Activated CD4-positive, alpha-beta T cell treated with anti-CD3 and anti-CD28 coated beads for 36 hours (primary cell): Measurements from ENCODE around the gene NFKBIB. TPM values are rescaled to one million over a fixed set of nuclear protein-coding genes. Genes with fewer than 3 reads are reported as not detected.

Experiments
- ATAC-seq: fragments of 200-7000 bp; cut with Tn5 transposase; one replicate; pipeline ENCODE4 v1.10.0; 2021; ENCODE audit warnings: mild to moderate bottlenecking, moderate library complexity
- CTCF ChIA-PET: fragments of 350-600 bp; sonication (Branson Sonifier 250); formaldehyde crosslinking; loops from one replicate; lab custom pipeline; 2021; ENCODE audit warnings: antibody characterized with exemption; lab: Charles Lee
- POLR2A ChIA-PET: fragments of 350-600 bp; sonication (Branson Sonifier 250); formaldehyde crosslinking; loops from one replicate; lab custom pipeline; 2021; ENCODE audit warnings: antibody characterized with exemption, inconsistent platforms; lab: Charles Lee
- DNase-seq: peaks from one replicate; pipeline ENCODE4 v3.0.0-alpha.2; 2020
- H3K27ac Mint-ChIP-seq: one replicate; pipeline ENCODE4 v1.8.0; 2021; ENCODE audit warnings: mixed read lengths
- H3K27me3 Mint-ChIP-seq: one replicate; pipeline ENCODE4 v1.8.0; 2021; ENCODE audit warnings: mixed read lengths
- H3K36me3 Mint-ChIP-seq: one replicate; pipeline ENCODE4 v1.8.0; 2021; ENCODE audit warnings: low read depth, mixed read lengths
- H3K4me1 Mint-ChIP-seq: one replicate; pipeline ENCODE4 v1.8.0; 2021; ENCODE audit warnings: mixed read lengths
- H3K4me3 Mint-ChIP-seq: one replicate; pipeline ENCODE4 v1.8.0; 2021; ENCODE audit warnings: mild to moderate bottlenecking, moderate library complexity, mixed read lengths
- H3K9me3 Mint-ChIP-seq: one replicate; pipeline ENCODE4 v1.8.0; 2021; ENCODE audit warnings: low read depth, mixed read lengths
- intact Hi-C, 2 experiments: fragments of 100-400 bp; cut with DNase I in 1 of 2; cut with micrococcal nuclease in 1 of 2; formaldehyde crosslinking; loops; one replicate each; pipeline versions ENCODE4 v1.14.2 to v1.15.1; 2022 to 2024; cut with DNase I, micrococcal nuclease
- total RNA-seq, 2 experiments: library from RNA; stranded (reverse); gene quantifications; one replicate each; pipeline ENCODE4 v1.2.3, GENCODE V29; 2021

Gene NFKBIB
- total RNA-seq, 2 experiments from 2014 or later, result 49.4 to 52.5 TPM

- H3K4me3 Mint-ChIP-seq, result no peak overlapping the region
- no peaks in the 10 kb centered on the region for H3K9me3 Mint-ChIP-seq
- intact Hi-C loops, result loop anchor here in 1 of 2 experiments (5.0 kb wide), 3 partner anchors 158 to 488 kb away; partner anchors contain the start of gene FAM98C
- H3K36me3 Mint-ChIP-seq, result peaks cover 3% of the 10 kb centered on the region
- no peak overlapping the region for H3K27ac Mint-ChIP-seq
- CTCF ChIA-PET, result no interaction called here
- no peak for ATAC-seq
- H3K27me3 Mint-ChIP-seq, result no peaks in the 10 kb centered on the region
- DNase-seq, result no peak
- H3K4me1 Mint-ChIP-seq, result no peaks in the 10 kb centered on the region
- POLR2A ChIA-PET, result no interaction called here
Observed at GRCh38 chr19:38889803-38890202, 10.0 kb upstream of the NFKBIB start.

GRCh38 chr19:38890686-38891085 lies 9.1 kb upstream of the NFKBIB start:
- DNase-seq (no peak), ATAC-seq (no peak)
- ChIA-PET CTCF (interaction anchor here (0.6 kb wide), 1 partner anchor 160 kb away, joined by 4 read pairs; no protein-coding TSS in a partner anchor), POLR2A (no interaction called here)
- no peaks in the 10 kb centered on the region for H3K27me3 Mint-ChIP-seq
- H3K4me1 Mint-ChIP-seq, result no peaks in the 10 kb centered on the region
- H3K27ac Mint-ChIP-seq, result no peak overlapping the region
- no peaks in the 10 kb centered on the region for H3K9me3 Mint-ChIP-seq
- intact Hi-C loops, result no loop called here
- H3K4me3 Mint-ChIP-seq, result no peak overlapping the region
- peaks cover 3% of the 10 kb centered on the region for H3K36me3 Mint-ChIP-seq

GRCh38 chr19:38891771-38892170 lies 8.0 kb upstream of the NFKBIB start:
- CTCF ChIA-PET, result interaction anchor here (0.6 kb wide), 1 partner anchor 244 kb away, joined by 3 read pairs; the partner anchor contains the start of gene ACTN4
- Mint-ChIP-seq H3K4me1 (no peaks in the 10 kb centered on the region), H3K9me3 (no peaks in the 10 kb centered on the region), H3K27ac (no peak overlapping the region), H3K4me3 (no peak overlapping the region), H3K27me3 (no peaks in the 10 kb centered on the region), H3K36me3 (peaks cover 3% of the 10 kb centered on the region)
- POLR2A ChIA-PET, result no interaction called here
- intact Hi-C loops, result no loop called here
- no peak for ATAC-seq
- no peak for DNase-seq

- POLR2A ChIA-PET, result no interaction called here
- CTCF ChIA-PET, result interaction anchor here (0.7 kb wide), 1 partner anchor 476 kb away, joined by 3 read pairs; no protein-coding TSS in a partner anchor
- Mint-ChIP-seq H3K27ac (no peak overlapping the region), H3K4me3 (no peak overlapping the region), H3K36me3 (peaks cover 3% of the 10 kb centered on the region), H3K4me1 (peaks cover 5% of the 10 kb centered on the region), H3K27me3 (no peaks in the 10 kb centered on the region), H3K9me3 (no peaks in the 10 kb centered on the region)
- no peak for ATAC-seq
- intact Hi-C loops, result no loop called here
- DNase-seq, result no peak
Observed at GRCh38 chr19:38892841-38893240, 6.9 kb upstream of the NFKBIB start.

GRCh38 chr19:38893341-38893771 lies 6.4 kb upstream of the NFKBIB start:
- peaks cover 3% of the 10 kb centered on the region for H3K36me3 Mint-ChIP-seq
- DNase-seq, result no peak
- H3K4me1 Mint-ChIP-seq, result peaks cover 8% of the 10 kb centered on the region
- H3K27ac Mint-ChIP-seq, result no peak overlapping the region
- no peak for ATAC-seq
- ChIA-PET CTCF (interaction anchor here (0.7 kb wide), 1 partner anchor 475 kb away, joined by 3 read pairs; no protein-coding TSS in a partner anchor), POLR2A (no interaction called here)
- intact Hi-C loops, result no loop called here
- no peak overlapping the region for H3K4me3 Mint-ChIP-seq
- no peaks in the 10 kb centered on the region for H3K27me3 Mint-ChIP-seq
- no peaks in the 10 kb centered on the region for H3K9me3 Mint-ChIP-seq

GRCh38 chr19:38894968-38895367 lies 4.8 kb upstream of the NFKBIB start:
- ATAC-seq (no peak), DNase-seq (no peak)
- Mint-ChIP-seq H3K27me3 (no peaks in the 10 kb centered on the region), H3K4me1 (peaks cover 16% of the 10 kb centered on the region), H3K36me3 (peaks cover 3% of the 10 kb centered on the region), H3K27ac (no peak overlapping the region), H3K4me3 (no peak overlapping the region), H3K9me3 (no peaks in the 10 kb centered on the region)
- POLR2A ChIA-PET, result no interaction called here
- CTCF ChIA-PET, result interaction anchor here (0.6 kb wide), 1 partner anchor 261 kb away, joined by 3 read pairs; no protein-coding TSS in a partner anchor
- intact Hi-C loops, result no loop called here

GRCh38 chr19:38898788-38899446 lies 852 bp upstream of the NFKBIB start:
- ChIA-PET CTCF (interaction anchor here (3.2 kb wide), 1 partner anchor 11 kb away, joined by 12 read pairs; no protein-coding TSS in a partner anchor), POLR2A (no interaction called here)
- peak overlapping the region; percentile 88 for H3K4me3 Mint-ChIP-seq
- no peaks in the 10 kb centered on the region for H3K9me3 Mint-ChIP-seq
- H3K36me3 Mint-ChIP-seq, result peaks cover 13% of the 10 kb centered on the region
- H3K27ac Mint-ChIP-seq, result peak overlapping the region; percentile 91
- intact Hi-C loops, result loop anchor here (1.0 kb wide), 13 partner anchors 21 to 563 kb away; partner anchors contain the start of genes ECH1 (in 2 of the 2), MRPS12 (in 2 of the 2), SARS2 (in 2 of the 2) and ACTN4 (in 1 of the 2)
- DNase-seq (no peak), ATAC-seq (no peak)
- H3K4me1 Mint-ChIP-seq, result peaks cover 35% of the 10 kb centered on the region
- H3K27me3 Mint-ChIP-seq, result no peaks in the 10 kb centered on the region

GRCh38 chr19:38900202-38900629 lies 447 bp downstream of the NFKBIB start:
- POLR2A ChIA-PET, result interaction anchor here (0.6 to 1.8 kb wide), 7 partner anchors 31 to 851 kb away, joined by 3 to 13 read pairs (median 4); partner anchors contain the start of genes MRPS12, RPS16 and SARS2
- DNase-seq, result no peak
- Mint-ChIP-seq H3K27me3 (no peaks in the 10 kb centered on the region), H3K9me3 (no peaks in the 10 kb centered on the region), H3K4me1 (peaks cover 40% of the 10 kb centered on the region), H3K4me3 (peak overlapping the region; percentile 88), H3K36me3 (peaks cover 24% of the 10 kb centered on the region), H3K27ac (peak overlapping the region; percentile 86)
- CTCF ChIA-PET, result interaction anchor here (0.6 to 2.4 kb wide), 8 partner anchors 12 to 1905 kb away, joined by 3 to 23 read pairs (median 3); partner anchors contain the start of genes MRPS12 and SARS2
- intact Hi-C loops, result no loop called here
- ATAC-seq, result no peak

- H3K27me3 Mint-ChIP-seq, result no peaks in the 10 kb centered on the region
- no peak for DNase-seq
- H3K9me3 Mint-ChIP-seq, result no peaks in the 10 kb centered on the region
- peaks cover 28% of the 10 kb centered on the region for H3K36me3 Mint-ChIP-seq
- ChIA-PET CTCF (interaction anchor here (0.6 to 2.4 kb wide), 7 partner anchors 13 to 409 kb away, joined by 3 to 23 read pairs (median 3); partner anchors contain the start of genes MRPS12 and SARS2), POLR2A (interaction anchor here (0.6 to 1.8 kb wide), 4 partner anchors 30 to 152 kb away, joined by 3 to 13 read pairs (median 8); partner anchors contain the start of genes MRPS12 and SARS2)
- ATAC-seq, result no peak
- intact Hi-C loops, result no loop called here
- H3K4me1 Mint-ChIP-seq, result peaks cover 40% of the 10 kb centered on the region
- H3K4me3 Mint-ChIP-seq, result peak overlapping the region; percentile 88
- H3K27ac Mint-ChIP-seq, result peak overlapping the region; percentile 27
Observed at GRCh38 chr19:38900743-38901190, 998 bp downstream of the NFKBIB start.

GRCh38 chr19:38901683-38902082 lies 1.9 kb downstream of the NFKBIB start:
- H3K36me3 Mint-ChIP-seq, result peaks cover 28% of the 10 kb centered on the region
- peaks cover 40% of the 10 kb centered on the region for H3K4me1 Mint-ChIP-seq
- no peak for ATAC-seq
- H3K27ac Mint-ChIP-seq, result no peak overlapping the region
- H3K27me3 Mint-ChIP-seq, result no peaks in the 10 kb centered on the region
- intact Hi-C loops, result no loop called here
- POLR2A ChIA-PET, result no interaction called here
- no peak for DNase-seq
- no peaks in the 10 kb centered on the region for H3K9me3 Mint-ChIP-seq
- CTCF ChIA-PET, result interaction anchor here (1.0 to 2.4 kb wide), 2 partner anchors 29 to 32 kb away, joined by 3 to 23 read pairs; partner anchors contain the start of genes MRPS12 and SARS2
- peak overlapping the region; percentile 88 for H3K4me3 Mint-ChIP-seq
